GM12878 (cell line): Measurements from ENCODE around the gene PAK6.

Source experiments
- CTCF ChIP-seq, 3 experiments: IDR thresholded peaks in 2 of 3; conservative IDR thresholded peaks in 1 of 3; 2 replicates each; pipeline ENCODE4 v1.5.1; 2011; ENCODE audit warnings: low read depth in 3 of 3, low read length in 3 of 3, mild to moderate bottlenecking in 3 of 3, control low read depth in 2 of 3, moderate library complexity in 2 of 3, inconsistent platforms in 1 of 3, mixed read lengths in 1 of 3; ENCODE audit not compliant: control insufficient read depth in 2 of 3, insufficient read depth in 1 of 3; ENCODE audit errors: extremely low read depth in 1 of 3
- EP300 ChIP-seq, 2 experiments: fragments of 150-350 bp in 1 of 2; IDR thresholded peaks; 2 replicates each; pipeline ENCODE4 v1.6.1; 2011 to 2012; ENCODE audit warnings: low read depth in 2 of 2, low read length in 2 of 2, borderline replicate concordance in 1 of 2, improper control_type of control experiment in 1 of 2, inconsistent platforms in 1 of 2; ENCODE audit not compliant: control insufficient read depth in 1 of 2
- EZH2 ChIP-seq: IDR thresholded peaks from 2 replicates; pipeline ENCODE4 v1.6.1; 2012; ENCODE audit warnings: low read depth, mild to moderate bottlenecking, control low read depth, inconsistent platforms, low read length, borderline replicate concordance; ENCODE audit not compliant: control insufficient read depth
- MXI1 ChIP-seq: fragments of 150-350 bp; IDR thresholded peaks from 2 replicates; pipeline ENCODE4 v1.6.1; 2011; ENCODE audit warnings: low read depth, mild to moderate bottlenecking, inconsistent platforms, low read length, improper control_type of control experiment
- MYC ChIP-seq: IDR thresholded peaks from 2 replicates; pipeline ENCODE4 v1.6.1; 2011; ENCODE audit warnings: mild to moderate bottlenecking, low read length, moderate library complexity, inconsistent platforms; ENCODE audit not compliant: insufficient read depth, insufficient replicate concordance, insufficient read length, severe bottlenecking
- RFX5 ChIP-seq: IDR thresholded peaks from 2 replicates; pipeline ENCODE4 v1.6.1; 2011; ENCODE audit warnings: low read depth, low read length, improper control_type of control experiment
- TCF7 ChIP-seq: IDR thresholded peaks from 2 replicates; pipeline ENCODE4 v1.6.1; 2014; ENCODE audit warnings: antibody characterized with exemption, borderline replicate concordance
- TF ChIP-seq, protein P1 (sequence below): IDR thresholded peaks from 2 replicates; pipeline ENCODE4 v1.6.1; 2011; ENCODE audit warnings: borderline replicate concordance, low read depth, mild to moderate bottlenecking, moderate library complexity, mixed read lengths, low read length; ENCODE audit not compliant: insufficient read depth; ENCODE audit errors: extremely low read length
- TF ChIP-seq, protein P2 (sequence below): IDR thresholded peaks from 2 replicates; pipeline ENCODE4 v1.6.1; 2012; ENCODE audit warnings: mild to moderate bottlenecking, low read depth, low read length
- TF ChIP-seq, protein P3 (sequence below): fragments of 450-650 bp; IDR thresholded peaks from 2 replicates; pipeline ENCODE4 v1.6.1; 2016; ENCODE audit warnings: mild to moderate bottlenecking, moderate library complexity, borderline replicate concordance

DNA sequence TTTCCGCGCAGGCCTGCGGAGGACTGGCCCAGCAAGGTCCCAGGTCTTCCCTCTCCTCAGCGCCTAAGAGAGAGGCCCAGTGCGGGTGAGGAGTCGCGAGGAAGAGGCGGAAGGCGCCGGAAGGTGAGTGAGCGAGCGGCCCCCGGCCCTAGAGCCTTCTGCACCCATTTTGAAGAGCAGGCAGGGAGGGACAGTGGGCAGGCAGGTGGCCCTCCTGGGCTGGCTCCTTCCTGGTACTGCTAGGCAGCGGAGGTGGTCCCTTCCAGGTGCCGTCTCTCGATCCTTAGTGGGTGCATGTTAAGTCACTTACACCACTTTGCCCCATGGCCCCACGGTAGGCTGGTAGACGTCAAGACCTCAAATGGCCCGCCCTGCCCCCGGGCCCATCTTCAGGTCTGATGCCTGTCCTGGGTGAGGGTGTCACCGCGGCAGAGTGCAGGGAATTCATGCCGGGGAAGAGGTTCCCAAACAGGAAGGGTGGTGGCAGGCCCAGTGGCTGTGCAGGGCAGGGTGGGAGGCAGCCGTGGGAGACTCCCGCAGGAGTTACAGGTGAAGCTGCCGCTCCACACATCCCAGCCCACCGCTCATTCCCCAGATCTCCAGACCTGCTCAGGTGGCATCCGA is 14.4 kb downstream of the PAK6 start:
- no peak for TF ChIP-seq EZH2
- TF ChIP-seq CTCF (IDR thresholded peaks at IDR 0.05 in 2 of 3, conservative IDR thresholded peaks at IDR 0.05 in 1 of 3; ENCODE audit: control insufficient read depth in 2 of 3, extremely low read depth in 1 of 3, insufficient read depth in 1 of 3, low read depth in 3 of 3, low read length in 3 of 3), result no peak
- TF ChIP-seq, protein P1, sequence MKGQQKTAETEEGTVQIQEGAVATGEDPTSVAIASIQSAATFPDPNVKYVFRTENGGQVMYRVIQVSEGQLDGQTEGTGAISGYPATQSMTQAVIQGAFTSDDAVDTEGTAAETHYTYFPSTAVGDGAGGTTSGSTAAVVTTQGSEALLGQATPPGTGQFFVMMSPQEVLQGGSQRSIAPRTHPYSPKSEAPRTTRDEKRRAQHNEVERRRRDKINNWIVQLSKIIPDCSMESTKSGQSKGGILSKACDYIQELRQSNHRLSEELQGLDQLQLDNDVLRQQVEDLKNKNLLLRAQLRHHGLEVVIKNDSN, result no peak
- TF ChIP-seq, protein P2, sequence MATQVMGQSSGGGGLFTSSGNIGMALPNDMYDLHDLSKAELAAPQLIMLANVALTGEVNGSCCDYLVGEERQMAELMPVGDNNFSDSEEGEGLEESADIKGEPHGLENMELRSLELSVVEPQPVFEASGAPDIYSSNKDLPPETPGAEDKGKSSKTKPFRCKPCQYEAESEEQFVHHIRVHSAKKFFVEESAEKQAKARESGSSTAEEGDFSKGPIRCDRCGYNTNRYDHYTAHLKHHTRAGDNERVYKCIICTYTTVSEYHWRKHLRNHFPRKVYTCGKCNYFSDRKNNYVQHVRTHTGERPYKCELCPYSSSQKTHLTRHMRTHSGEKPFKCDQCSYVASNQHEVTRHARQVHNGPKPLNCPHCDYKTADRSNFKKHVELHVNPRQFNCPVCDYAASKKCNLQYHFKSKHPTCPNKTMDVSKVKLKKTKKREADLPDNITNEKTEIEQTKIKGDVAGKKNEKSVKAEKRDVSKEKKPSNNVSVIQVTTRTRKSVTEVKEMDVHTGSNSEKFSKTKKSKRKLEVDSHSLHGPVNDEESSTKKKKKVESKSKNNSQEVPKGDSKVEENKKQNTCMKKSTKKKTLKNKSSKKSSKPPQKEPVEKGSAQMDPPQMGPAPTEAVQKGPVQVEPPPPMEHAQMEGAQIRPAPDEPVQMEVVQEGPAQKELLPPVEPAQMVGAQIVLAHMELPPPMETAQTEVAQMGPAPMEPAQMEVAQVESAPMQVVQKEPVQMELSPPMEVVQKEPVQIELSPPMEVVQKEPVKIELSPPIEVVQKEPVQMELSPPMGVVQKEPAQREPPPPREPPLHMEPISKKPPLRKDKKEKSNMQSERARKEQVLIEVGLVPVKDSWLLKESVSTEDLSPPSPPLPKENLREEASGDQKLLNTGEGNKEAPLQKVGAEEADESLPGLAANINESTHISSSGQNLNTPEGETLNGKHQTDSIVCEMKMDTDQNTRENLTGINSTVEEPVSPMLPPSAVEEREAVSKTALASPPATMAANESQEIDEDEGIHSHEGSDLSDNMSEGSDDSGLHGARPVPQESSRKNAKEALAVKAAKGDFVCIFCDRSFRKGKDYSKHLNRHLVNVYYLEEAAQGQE, result no peak
- TF ChIP-seq TCF7, result no peak
- no peak for TF ChIP-seq MYC
- TF ChIP-seq MXI1, result no peak
- no peak for TF ChIP-seq EP300 (IDR thresholded peaks at IDR 0.05; ENCODE audit: borderline replicate concordance in 1 of 2, control insufficient read depth in 1 of 2, low read depth in 2 of 2, low read length in 2 of 2)
- no peak for TF ChIP-seq RFX5
- TF ChIP-seq, protein P3, sequence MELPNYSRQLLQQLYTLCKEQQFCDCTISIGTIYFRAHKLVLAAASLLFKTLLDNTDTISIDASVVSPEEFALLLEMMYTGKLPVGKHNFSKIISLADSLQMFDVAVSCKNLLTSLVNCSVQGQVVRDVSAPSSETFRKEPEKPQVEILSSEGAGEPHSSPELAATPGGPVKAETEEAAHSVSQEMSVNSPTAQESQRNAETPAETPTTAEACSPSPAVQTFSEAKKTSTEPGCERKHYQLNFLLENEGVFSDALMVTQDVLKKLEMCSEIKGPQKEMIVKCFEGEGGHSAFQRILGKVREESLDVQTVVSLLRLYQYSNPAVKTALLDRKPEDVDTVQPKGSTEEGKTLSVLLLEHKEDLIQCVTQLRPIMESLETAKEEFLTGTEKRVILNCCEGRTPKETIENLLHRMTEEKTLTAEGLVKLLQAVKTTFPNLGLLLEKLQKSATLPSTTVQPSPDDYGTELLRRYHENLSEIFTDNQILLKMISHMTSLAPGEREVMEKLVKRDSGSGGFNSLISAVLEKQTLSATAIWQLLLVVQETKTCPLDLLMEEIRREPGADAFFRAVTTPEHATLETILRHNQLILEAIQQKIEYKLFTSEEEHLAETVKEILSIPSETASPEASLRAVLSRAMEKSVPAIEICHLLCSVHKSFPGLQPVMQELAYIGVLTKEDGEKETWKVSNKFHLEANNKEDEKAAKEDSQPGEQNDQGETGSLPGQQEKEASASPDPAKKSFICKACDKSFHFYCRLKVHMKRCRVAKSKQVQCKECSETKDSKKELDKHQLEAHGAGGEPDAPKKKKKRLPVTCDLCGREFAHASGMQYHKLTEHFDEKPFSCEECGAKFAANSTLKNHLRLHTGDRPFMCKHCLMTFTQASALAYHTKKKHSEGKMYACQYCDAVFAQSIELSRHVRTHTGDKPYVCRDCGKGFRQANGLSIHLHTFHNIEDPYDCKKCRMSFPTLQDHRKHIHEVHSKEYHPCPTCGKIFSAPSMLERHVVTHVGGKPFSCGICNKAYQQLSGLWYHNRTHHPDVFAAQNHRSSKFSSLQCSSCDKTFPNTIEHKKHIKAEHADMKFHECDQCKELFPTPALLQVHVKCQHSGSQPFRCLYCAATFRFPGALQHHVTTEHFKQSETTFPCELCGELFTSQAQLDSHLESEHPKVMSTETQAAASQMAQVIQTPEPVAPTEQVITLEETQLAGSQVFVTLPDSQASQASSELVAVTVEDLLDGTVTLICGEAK, result no peak
